Naive thymus-derived CD4-positive, alpha-beta T cell (primary cell): ENCODE results near the gene OR2S2. TPM values are rescaled to one million over a fixed set of nuclear protein-coding genes. Genes with fewer than 3 reads are reported as not detected.

Source experiments
- ATAC-seq: fragments of 150-1000 bp; cut with Tn5 transposase; 2 replicates; pipeline ENCODE4 v1.10.0; 2021; ENCODE audit warnings: mild to moderate bottlenecking, moderate library complexity
- CTCF ChIA-PET: fragments of 350-600 bp; sonication (Branson Sonifier 250); formaldehyde crosslinking; loops from one replicate; lab custom pipeline; 2021; ENCODE audit warnings: antibody characterized with exemption; lab: Charles Lee
- POLR2A ChIA-PET: fragments of 350-600 bp; sonication (Branson Sonifier 250); formaldehyde crosslinking; loops from one replicate; lab custom pipeline; 2021; ENCODE audit warnings: antibody characterized with exemption, inconsistent platforms; lab: Charles Lee
- DNase-seq, 9 donors: peaks; one replicate each; pipeline versions ENCODE4 v3.0.0 to v3.0.0-alpha.2; 2020 to 2022; ENCODE audit warnings: mixed read lengths in 1 of 9
- H3K27ac ChIP-seq: one replicate; pipeline ENCODE4 v1.7.0; 2013; ENCODE audit warnings: mild to moderate bottlenecking, low read depth, low read length, moderate library complexity
- H3K27me3 ChIP-seq, 2 donors: one replicate each; pipeline ENCODE4 v1.7.0; 2013; ENCODE audit warnings: low read length in 2 of 2, mild to moderate bottlenecking in 2 of 2, moderate library complexity in 2 of 2; ENCODE audit not compliant: control insufficient read depth in 2 of 2, insufficient read depth in 2 of 2
- H3K36me3 ChIP-seq, 3 experiments: 1 replicate in 2 of 3; 2 replicates in 1 of 3; pipeline ENCODE4 v1.7.0; 2013; ENCODE audit warnings: low read length in 3 of 3, mild to moderate bottlenecking in 3 of 3, moderate library complexity in 1 of 3; ENCODE audit not compliant: insufficient read depth in 3 of 3, control insufficient read depth in 2 of 3
- H3K4me1 ChIP-seq, 2 donors: one replicate each; pipeline ENCODE4 v1.7.0; 2013; ENCODE audit warnings: low read length in 2 of 2, mild to moderate bottlenecking in 2 of 2, moderate library complexity in 1 of 2; ENCODE audit not compliant: control insufficient read depth in 2 of 2, insufficient read depth in 2 of 2
- H3K4me3 ChIP-seq: 2 replicates; pipeline ENCODE4 v1.7.0; 2013; ENCODE audit warnings: mild to moderate bottlenecking, low read length
- H3K9me3 ChIP-seq, 3 experiments: 1 replicate in 2 of 3; 2 replicates in 1 of 3; pipeline ENCODE4 v1.7.0; 2013; ENCODE audit warnings: low read length in 3 of 3; ENCODE audit not compliant: control insufficient read depth in 2 of 3
- H3K27ac Mint-ChIP-seq, 9 donors: one replicate each; pipeline ENCODE4 v1.8.0; 2020 to 2022; ENCODE audit warnings: mixed read lengths in 9 of 9, mild to moderate bottlenecking in 8 of 9, moderate library complexity in 5 of 9, inconsistent platforms in 2 of 9
- H3K27me3 Mint-ChIP-seq, 5 donors: one replicate each; pipeline ENCODE4 v1.8.0; 2021 to 2022; ENCODE audit warnings: mixed read lengths in 5 of 5, mild to moderate bottlenecking in 1 of 5
- H3K36me3 Mint-ChIP-seq, 5 donors: one replicate each; pipeline ENCODE4 v1.8.0; 2020 to 2022; ENCODE audit warnings: mixed read lengths in 5 of 5, mild to moderate bottlenecking in 3 of 5, inconsistent platforms in 1 of 5
- H3K4me1 Mint-ChIP-seq, 7 donors: one replicate each; pipeline ENCODE4 v1.8.0; 2020 to 2022; ENCODE audit warnings: mixed read lengths in 7 of 7, mild to moderate bottlenecking in 3 of 7, inconsistent platforms in 1 of 7
- H3K4me3 Mint-ChIP-seq, 10 donors: one replicate each; pipeline ENCODE4 v1.8.0; 2020 to 2022; ENCODE audit warnings: mild to moderate bottlenecking in 10 of 10, mixed read lengths in 10 of 10, moderate library complexity in 6 of 10, inconsistent platforms in 2 of 10
- H3K9me3 Mint-ChIP-seq, 11 donors: one replicate each; pipeline ENCODE4 v1.8.0; 2020 to 2022; ENCODE audit warnings: mixed read lengths in 11 of 11, mild to moderate bottlenecking in 4 of 11, inconsistent platforms in 1 of 11, moderate library complexity in 1 of 11
- intact Hi-C, 2 donors: fragments of 100-400 bp; cut with micrococcal nuclease; formaldehyde crosslinking; loops; one replicate each; pipeline ENCODE4 v1.15.1; 2023
- polyA plus RNA-seq, 2 donors: library from polyadenylated mRNA; unstranded; fragments of 300-500 nt; fragmentation: Illumina TruSeq; gene quantifications; one replicate each; pipeline ENCODE4 v1.2.3, GENCODE V29; 2021
- total RNA-seq, 6 experiments: library from RNA in 5 of 6; stranded (reverse) in 5 of 6; gene quantifications; 1 replicate in 5 of 6; 2 replicates in 1 of 6; pipeline ENCODE4 v1.2.3 and lab custom pipeline; 2021 to 2026

OR2S2 gene
- total and polyA plus RNA-seq, 7 experiments from 2014 or later = not detected

GRCh38 chr9:35954942-35955546 lies 2.9 kb downstream of the OR2S2 start:
- DNase-seq = peak in 7 of 9 donors; percentile 47 to 74 (median 66)
- POLR2A ChIA-PET = no interaction called here
- no peaks in the 10 kb centered on the region for H3K9me3 ChIP-seq

GRCh38 chr9:35952526-35953191 lies 5.3 kb downstream of the OR2S2 start:
- Histone ChIP-seq H3K27ac (no peak overlapping the region), H3K36me3 (no peaks in the 10 kb centered on the region), H3K9me3 (no peaks in the 10 kb centered on the region), H3K4me3 (no peak overlapping the region), H3K27me3 (no peaks in the 10 kb centered on the region), H3K4me1 (peaks cover 0 to 19% of the 10 kb centered on the region in 2 donors)
- ChIA-PET POLR2A (interaction anchor here (0.6 to 2.1 kb wide), 4 partner anchors 8 to 24 kb away, joined by 3 to 7 read pairs (median 4); no protein-coding TSS in a partner anchor), CTCF (interaction anchor here (0.6 to 2.4 kb wide), 6 partner anchors 10 to 162 kb away, joined by 3 to 11 read pairs (median 4); no protein-coding TSS in a partner anchor)
- intact Hi-C loops = no loop called here
- ATAC-seq (no peak), DNase-seq (no peak)
- H3K27me3 Mint-ChIP-seq = peaks cover 0 to 29% (median 0%) of the 10 kb centered on the region in 5 donors
- no peaks in the 10 kb centered on the region for H3K9me3 Mint-ChIP-seq
- H3K4me1 Mint-ChIP-seq = peaks cover 2 to 34% (median 25%) of the 10 kb centered on the region in 7 donors
- no peak overlapping the region for H3K4me3 Mint-ChIP-seq
- H3K27ac Mint-ChIP-seq = peak overlapping the region in 1 of 9 donors; percentile 70
- no peaks in the 10 kb centered on the region for H3K36me3 Mint-ChIP-seq

More at GRCh38 chr9:35954942-35955546, 2.9 kb downstream of the OR2S2 start:
- CTCF ChIA-PET = interaction anchor here (0.6 to 4.4 kb wide), 15 partner anchors 9 to 666 kb away, joined by 3 to 41 read pairs (median 4); no protein-coding TSS in a partner anchor
- intact Hi-C loops = loop anchor here (1.0 to 5.0 kb wide), 5 partner anchors 52 to 211 kb away; no protein-coding TSS in a partner anchor
- Histone ChIP-seq H3K27ac (no peak overlapping the region), H3K27me3 (no peaks in the 10 kb centered on the region), H3K4me1 (no peaks in the 10 kb centered on the region), H3K4me3 (no peak overlapping the region), H3K36me3 (no peaks in the 10 kb centered on the region)
- Mint-ChIP-seq H3K4me1 (peaks cover 0 to 18% (median 8%) of the 10 kb centered on the region in 7 donors), H3K4me3 (peak overlapping the region in 1 of 10 donors; percentile 29), H3K9me3 (no peaks in the 10 kb centered on the region), H3K27me3 (peaks cover 0 to 25% (median 0%) of the 10 kb centered on the region in 5 donors), H3K27ac (peak overlapping the region in 1 of 9 donors; percentile 13), H3K36me3 (no peaks in the 10 kb centered on the region)
- ATAC-seq = peak; percentile 90

GRCh38 chr9:35951736-35952135 lies 6.2 kb downstream of the OR2S2 start:
- Histone ChIP-seq H3K9me3 (no peaks in the 10 kb centered on the region), H3K27me3 (no peaks in the 10 kb centered on the region), H3K4me3 (no peak overlapping the region), H3K4me1 (peaks cover 0 to 19% of the 10 kb centered on the region in 2 donors), H3K36me3 (no peaks in the 10 kb centered on the region), H3K27ac (no peak overlapping the region)
- H3K27ac Mint-ChIP-seq = no peak overlapping the region
- H3K36me3 Mint-ChIP-seq = no peaks in the 10 kb centered on the region
- ChIA-PET POLR2A (interaction anchor here (0.6 to 2.1 kb wide), 3 partner anchors 8 to 11 kb away, joined by 3 to 7 read pairs (median 5); no protein-coding TSS in a partner anchor), CTCF (interaction anchor here (0.6 to 2.4 kb wide), 4 partner anchors 11 to 161 kb away, joined by 3 to 11 read pairs (median 6); no protein-coding TSS in a partner anchor)
- ATAC-seq (no peak), DNase-seq (no peak)
- peaks cover 2 to 34% (median 25%) of the 10 kb centered on the region in 7 donors for H3K4me1 Mint-ChIP-seq
- H3K4me3 Mint-ChIP-seq = no peak overlapping the region
- intact Hi-C loops = no loop called here
- H3K27me3 Mint-ChIP-seq = peaks cover 0 to 26% (median 0%) of the 10 kb centered on the region in 5 donors
- no peaks in the 10 kb centered on the region for H3K9me3 Mint-ChIP-seq

GRCh38 chr9:35948901-35949318 lies 9.0 kb downstream of the OR2S2 start:
- Mint-ChIP-seq H3K4me1 (peaks cover 7 to 50% (median 39%) of the 10 kb centered on the region in 7 donors), H3K4me3 (peak overlapping the region in 4 of 10 donors; percentile 13 to 58 (median 36)), H3K27me3 (peaks cover 0 to 19% (median 0%) of the 10 kb centered on the region in 5 donors), H3K36me3 (no peaks in the 10 kb centered on the region), H3K9me3 (no peaks in the 10 kb centered on the region), H3K27ac (peak overlapping the region in 3 of 9 donors; percentile 29 to 74 (median 49))
- intact Hi-C loops = no loop called here
- ChIA-PET CTCF (no interaction called here), POLR2A (interaction anchor here (0.7 to 1.3 kb wide), 2 partner anchors 8 to 1954 kb away, joined by 4 to 7 read pairs; no protein-coding TSS in a partner anchor)
- Histone ChIP-seq H3K27me3 (no peaks in the 10 kb centered on the region), H3K9me3 (no peaks in the 10 kb centered on the region), H3K27ac (no peak overlapping the region), H3K4me1 (peaks cover 0 to 37% of the 10 kb centered on the region in 2 donors), H3K4me3 (no peak overlapping the region), H3K36me3 (no peaks in the 10 kb centered on the region)
- DNase-seq (no peak), ATAC-seq (peak; percentile 22)

GRCh38 chr9:35948451-35948850 lies 9.5 kb downstream of the OR2S2 start:
- Histone ChIP-seq H3K4me3 (no peak overlapping the region), H3K9me3 (no peaks in the 10 kb centered on the region), H3K36me3 (no peaks in the 10 kb centered on the region), H3K27ac (no peak overlapping the region), H3K27me3 (no peaks in the 10 kb centered on the region), H3K4me1 (peaks cover 0 to 41% of the 10 kb centered on the region in 2 donors)
- ChIA-PET POLR2A (no interaction called here), CTCF (no interaction called here)
- peaks cover 0 to 19% (median 0%) of the 10 kb centered on the region in 5 donors for H3K27me3 Mint-ChIP-seq
- no peaks in the 10 kb centered on the region for H3K9me3 Mint-ChIP-seq
- H3K27ac Mint-ChIP-seq = peak overlapping the region in 2 of 9 donors; percentile 29 to 49
- H3K4me1 Mint-ChIP-seq = peaks cover 7 to 50% (median 42%) of the 10 kb centered on the region in 7 donors
- H3K36me3 Mint-ChIP-seq = no peaks in the 10 kb centered on the region
- DNase-seq (no peak), ATAC-seq (no peak)
- H3K4me3 Mint-ChIP-seq = peak overlapping the region in 4 of 10 donors; percentile 13 to 58 (median 36)
- intact Hi-C loops = no loop called here

- peaks cover 0 to 11% (median 0%) of the 10 kb centered on the region in 5 donors for H3K27me3 Mint-ChIP-seq
- peak overlapping the region in 8 of 9 donors; percentile 41 to 82 (median 60) for H3K27ac Mint-ChIP-seq
- no peaks in the 10 kb centered on the region for H3K27me3 ChIP-seq
- ChIA-PET POLR2A (interaction anchor here (0.5 to 1.2 kb wide), 4 partner anchors 10 to 1310 kb away, joined by 3 to 4 read pairs (median 4); no protein-coding TSS in a partner anchor), CTCF (interaction anchor here (0.6 to 3.9 kb wide), 23 partner anchors 9 to 1536 kb away, joined by 3 to 80 read pairs (median 5); partner anchors contain the start of genes HRCT1 and SPAAR)
- peak; percentile 86 for ATAC-seq
- H3K9me3 ChIP-seq = no peaks in the 10 kb centered on the region
- intact Hi-C loops = loop anchor here (1.0 kb wide), 1 partner anchor 42 kb away; no protein-coding TSS in a partner anchor
- no peak overlapping the region for H3K4me3 ChIP-seq
- H3K4me3 Mint-ChIP-seq = peak overlapping the region in 9 of 10 donors; percentile 4 to 70 (median 49)
- H3K27ac ChIP-seq = no peak overlapping the region
- peak; percentile 34 to 61 (median 55) for DNase-seq
- H3K4me1 ChIP-seq = peaks cover 9 to 71% of the 10 kb centered on the region in 2 donors
- peaks cover 19 to 76% (median 72%) of the 10 kb centered on the region in 7 donors for H3K4me1 Mint-ChIP-seq
- H3K9me3 Mint-ChIP-seq = no peaks in the 10 kb centered on the region
- H3K36me3 ChIP-seq = no peaks in the 10 kb centered on the region
- no peaks in the 10 kb centered on the region for H3K36me3 Mint-ChIP-seq
These were observed 12.5 kb downstream of the OR2S2 start for GRCh38 chr9:35945341-35946018.
